ENCODE results near the gene RELN.

RELN gene

DNA sequence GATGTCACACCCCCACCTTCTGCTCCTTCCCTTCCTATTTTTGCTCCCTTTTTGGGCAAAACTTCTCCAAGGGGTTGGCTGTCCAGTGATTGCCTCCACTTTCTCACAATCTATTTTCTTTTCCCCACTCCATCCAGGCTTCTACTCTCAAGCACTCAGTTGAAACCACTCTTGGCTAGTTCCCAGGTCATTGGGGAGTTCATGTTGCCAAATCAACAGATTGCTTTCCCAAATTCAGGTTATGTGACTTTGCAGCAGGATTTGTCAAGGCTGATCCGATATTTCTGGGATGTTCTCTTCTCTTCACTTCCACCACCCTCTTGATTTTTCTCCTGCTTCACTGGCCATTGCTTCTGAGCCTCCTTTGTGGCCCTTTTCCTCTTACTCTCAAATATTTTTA, 284.8 kb downstream of the RELN start:
- POLR2A ChIA-PET (ENCODE audit: low non-redundant PET): no interaction called here
- CTCF ChIA-PET: no interaction called here
- no peak overlapping the region for H3K27ac ChIP-seq
- no peak for DNase-seq (ENCODE audit: low spot score)
- no peak for TF ChIP-seq CTCF (conservative IDR thresholded peaks at IDR 0.05; ENCODE audit: low read depth)

DNA sequence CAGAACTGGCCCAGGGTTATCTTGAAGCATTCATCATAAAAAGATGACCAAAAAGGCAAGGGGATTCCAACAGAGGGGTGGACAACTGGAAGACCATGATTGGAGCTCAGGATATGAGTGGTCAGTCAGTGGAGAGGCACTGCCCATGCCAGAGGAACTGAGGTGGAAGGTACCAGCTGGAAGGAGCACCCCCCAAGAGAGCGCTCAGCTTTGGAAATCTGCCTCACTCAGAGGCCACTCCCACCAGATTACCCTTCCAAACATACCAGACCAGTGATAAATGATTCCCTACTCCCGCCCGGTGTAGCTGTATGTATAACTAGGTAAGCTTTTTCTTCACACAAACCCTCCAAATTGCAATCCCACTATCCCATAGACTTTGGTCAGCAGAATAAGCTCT, 286.5 kb downstream of the RELN start:
- TF ChIP-seq CTCF (conservative IDR thresholded peaks at IDR 0.05; ENCODE audit: low read depth): no peak
- ChIA-PET CTCF (no interaction called here), POLR2A (ENCODE audit: low non-redundant PET) (no interaction called here)
- no peak overlapping the region for H3K27ac ChIP-seq
- DNase-seq (ENCODE audit: low spot score): no peak

DNA sequence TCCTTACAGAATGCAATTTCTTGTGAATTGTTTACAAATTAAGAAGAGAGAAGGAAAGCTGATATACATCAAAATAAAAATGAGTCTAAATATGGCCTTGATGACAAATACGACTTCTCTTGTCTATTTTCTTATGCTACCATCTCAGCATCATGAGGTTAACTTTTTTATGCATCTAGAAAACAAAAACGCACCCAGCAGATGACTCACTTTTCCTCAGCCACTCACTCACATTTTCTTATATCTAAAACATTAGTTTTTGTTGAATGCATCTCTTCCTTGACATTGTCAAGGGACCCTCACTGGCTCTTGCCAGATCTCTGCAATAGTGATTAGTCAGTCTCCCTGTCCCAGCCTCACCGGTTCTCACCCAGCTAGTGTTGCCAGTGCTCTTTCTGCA, 287.0 kb downstream of the RELN start:
- no peak overlapping the region for H3K27ac ChIP-seq
- DNase-seq (ENCODE audit: low spot score): no peak
- CTCF ChIA-PET: no interaction called here
- POLR2A ChIA-PET (ENCODE audit: low non-redundant PET): no interaction called here
- no peak for TF ChIP-seq CTCF (conservative IDR thresholded peaks at IDR 0.05; ENCODE audit: low read depth)

GRCh38 chr7:103699032-103699431, 290.4 kb downstream of the RELN start:
- DNase-seq (ENCODE audit: low spot score): no peak
- TF ChIP-seq CTCF (conservative IDR thresholded peaks at IDR 0.05; ENCODE audit: low read depth): no peak
- CTCF ChIA-PET: interaction anchor here (0.7 kb wide), 1 partner anchor 113 kb away, joined by 5 read pairs; no protein-coding TSS in a partner anchor
- no peak overlapping the region for H3K27ac ChIP-seq
- POLR2A ChIA-PET (ENCODE audit: low non-redundant PET): no interaction called here

DNA sequence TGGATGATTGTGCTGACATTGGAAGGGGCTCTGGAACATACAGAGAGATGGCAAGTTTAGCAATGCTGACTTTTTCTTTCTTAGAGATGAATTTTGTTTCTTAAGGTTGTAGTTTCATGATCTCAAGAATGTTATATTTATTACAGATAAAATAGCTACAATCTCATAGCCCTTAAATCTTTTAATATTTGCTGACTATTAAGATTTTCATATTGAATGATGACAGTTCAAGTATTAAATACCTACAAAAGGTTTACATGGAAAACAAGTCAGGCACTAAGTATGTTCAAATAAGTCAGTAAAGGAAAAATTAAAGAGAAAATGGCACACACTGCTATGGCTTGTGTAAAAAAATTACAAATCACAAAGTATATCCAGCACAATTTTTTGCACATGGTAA, 291.4 kb downstream of the RELN start:
- no peak for DNase-seq (ENCODE audit: low spot score)
- ChIA-PET POLR2A (ENCODE audit: low non-redundant PET) (no interaction called here), CTCF (no interaction called here)
- no peak for TF ChIP-seq CTCF (conservative IDR thresholded peaks at IDR 0.05; ENCODE audit: low read depth)
- H3K27ac ChIP-seq: no peak overlapping the region

- TF ChIP-seq CTCF (conservative IDR thresholded peaks at IDR 0.05; ENCODE audit: low read depth): no peak
- POLR2A ChIA-PET (ENCODE audit: low non-redundant PET): no interaction called here
- CTCF ChIA-PET: no interaction called here
These were observed 293.9 kb downstream of the RELN start for GRCh38 chr7:103695521-103695920.

DNA sequence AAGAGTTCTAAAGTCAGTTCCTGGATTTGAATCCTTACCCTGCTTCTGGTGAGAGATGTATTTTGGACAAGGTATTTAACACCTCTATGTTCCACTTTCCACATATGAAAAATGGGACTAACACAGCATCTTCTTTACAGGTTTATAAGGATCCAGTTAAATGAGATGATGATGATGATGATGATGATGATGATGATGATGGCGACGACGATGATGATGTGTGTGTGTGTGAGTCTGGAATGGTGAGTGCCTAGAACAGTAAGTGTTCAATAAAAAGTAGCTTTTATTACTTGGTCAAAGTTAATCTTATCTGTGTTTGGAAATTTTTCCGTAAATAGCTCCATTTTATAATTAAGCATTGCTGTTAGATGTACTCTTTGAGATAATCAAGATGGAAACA, 295.2 kb downstream of the RELN start:
- POLR2A ChIA-PET (ENCODE audit: low non-redundant PET): no interaction called here
- TF ChIP-seq CTCF (conservative IDR thresholded peaks at IDR 0.05; ENCODE audit: low read depth): no peak
- H3K27ac ChIP-seq: no peak overlapping the region
- no peak for DNase-seq (ENCODE audit: low spot score)
- CTCF ChIA-PET: no interaction called here

More at GRCh38 chr7:103695521-103695920, 293.9 kb downstream of the RELN start:
- no peak overlapping the region for H3K27ac ChIP-seq
- DNase-seq (ENCODE audit: low spot score): no peak

Measured in RWPE1 (cell line).